GM18519 (cell line): ENCODE measurements around the gene MREG.
A peak's percentile ranks its signal among the peaks of the same experiment; 100 is the strongest.

Source experiments
- ATAC-seq: cut with Tn5 transposase; IDR thresholded peaks from one replicate; pipeline ENCODE4 v1.9.1; 2021; ENCODE audit warnings: mild to moderate bottlenecking, moderate library complexity; ENCODE audit not compliant: unreplicated experiment, low FRiP score

Gene MREG

GRCh38 chr2:216013080-216013909 is at the start of gene MREG:
Gene MREG (minus strand): TSS chr2:216013551. CDS start chr2:216013327, 224 bp downstream.
- ATAC-seq = peak; percentile 35

GRCh38 chr2:216059233-216059834 is 46.0 kb upstream of the MREG start:
- no peak for ATAC-seq

- ATAC-seq = peak; percentile 69
These were observed 44.4 kb upstream of the MREG start for GRCh38 chr2:216057688-216058193.

- peak; percentile 40 for ATAC-seq
These were observed 43.4 kb upstream of the MREG start for GRCh38 chr2:216056739-216057138.

- ATAC-seq = no peak
These were observed 42.3 kb upstream of the MREG start for GRCh38 chr2:216055680-216056079.

GRCh38 chr2:216052420-216052819 is 39.1 kb upstream of the MREG start:
- no peak for ATAC-seq

- no peak for ATAC-seq
These were observed 38.0 kb upstream of the MREG start for GRCh38 chr2:216051350-216051749.

GRCh38 chr2:216049452-216049851 is 36.1 kb upstream of the MREG start:
- ATAC-seq = no peak

GRCh38 chr2:216047397-216047796 is 34.0 kb upstream of the MREG start:
- ATAC-seq = no peak

GRCh38 chr2:216044883-216045486 is 31.6 kb upstream of the MREG start:
- peak; percentile 92 for ATAC-seq

GRCh38 chr2:216043949-216044348 is 30.6 kb upstream of the MREG start:
- no peak for ATAC-seq

- ATAC-seq = no peak
These were observed 28.1 kb upstream of the MREG start for GRCh38 chr2:216041438-216041837.

- no peak for ATAC-seq
These were observed 26.6 kb upstream of the MREG start for GRCh38 chr2:216039918-216040317.

- peak; percentile 27 for ATAC-seq
These were observed 20.7 kb upstream of the MREG start for GRCh38 chr2:216034065-216034464.

GRCh38 chr2:216033403-216033802 is 20.1 kb upstream of the MREG start:
- no peak for ATAC-seq

- ATAC-seq = peak; percentile 93
These were observed 18.8 kb upstream of the MREG start for GRCh38 chr2:216031960-216032689.

- ATAC-seq = no peak
These were observed 16.9 kb upstream of the MREG start for GRCh38 chr2:216030216-216030615.

- ATAC-seq = no peak
These were observed 16.2 kb upstream of the MREG start for GRCh38 chr2:216029416-216030129.

- no peak for ATAC-seq
These were observed 11.5 kb upstream of the MREG start for GRCh38 chr2:216024779-216025336.
